ENCODE data around the gene ADAM8. TPM values are rescaled to one million over a fixed set of nuclear protein-coding genes. Genes with fewer than 3 reads are reported as not detected.

Gene ADAM8
- total RNA-seq, 6 donors from 2014 or later = 10.4 to 93.2 (median 32.9) TPM

DNA sequence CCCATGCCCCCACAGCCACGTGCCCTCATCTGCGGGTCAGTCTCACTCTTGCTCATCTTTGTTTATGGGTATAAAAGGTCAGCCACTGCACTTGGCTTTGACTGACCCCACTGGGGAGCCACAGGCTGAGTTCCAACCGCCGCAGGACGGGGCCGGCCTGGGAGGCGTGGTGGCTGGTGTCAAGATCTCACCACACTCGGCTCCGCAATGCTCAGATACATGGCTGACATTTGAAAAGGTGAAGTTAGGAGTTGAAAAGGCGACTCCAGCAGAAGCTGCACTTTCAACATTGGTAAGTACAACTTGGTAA lies 17.1 kb upstream of the ADAM8 start:
- no peak overlapping the region for H3K4me3 ChIP-seq
- ATAC-seq (ENCODE audit: low FRiP score in 2 of 2) = no peak
- no peaks in the 10 kb centered on the region for H3K9me3 ChIP-seq
- WGBS, 2 donors = 79 to 90% methylated on average over 10 of the region's 10 CpGs
- DNase-seq = no peak
- no peaks in the 10 kb centered on the region for H3K27me3 ChIP-seq
- TF ChIP-seq EP300 (IDR thresholded peaks at IDR 0.05) = no peak
- TF ChIP-seq, protein P1, sequence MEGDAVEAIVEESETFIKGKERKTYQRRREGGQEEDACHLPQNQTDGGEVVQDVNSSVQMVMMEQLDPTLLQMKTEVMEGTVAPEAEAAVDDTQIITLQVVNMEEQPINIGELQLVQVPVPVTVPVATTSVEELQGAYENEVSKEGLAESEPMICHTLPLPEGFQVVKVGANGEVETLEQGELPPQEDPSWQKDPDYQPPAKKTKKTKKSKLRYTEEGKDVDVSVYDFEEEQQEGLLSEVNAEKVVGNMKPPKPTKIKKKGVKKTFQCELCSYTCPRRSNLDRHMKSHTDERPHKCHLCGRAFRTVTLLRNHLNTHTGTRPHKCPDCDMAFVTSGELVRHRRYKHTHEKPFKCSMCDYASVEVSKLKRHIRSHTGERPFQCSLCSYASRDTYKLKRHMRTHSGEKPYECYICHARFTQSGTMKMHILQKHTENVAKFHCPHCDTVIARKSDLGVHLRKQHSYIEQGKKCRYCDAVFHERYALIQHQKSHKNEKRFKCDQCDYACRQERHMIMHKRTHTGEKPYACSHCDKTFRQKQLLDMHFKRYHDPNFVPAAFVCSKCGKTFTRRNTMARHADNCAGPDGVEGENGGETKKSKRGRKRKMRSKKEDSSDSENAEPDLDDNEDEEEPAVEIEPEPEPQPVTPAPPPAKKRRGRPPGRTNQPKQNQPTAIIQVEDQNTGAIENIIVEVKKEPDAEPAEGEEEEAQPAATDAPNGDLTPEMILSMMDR (IDR thresholded peaks at IDR 0.05) = no peak
- no peak for TF ChIP-seq POLR2A (IDR thresholded peaks at IDR 0.05)
- TF ChIP-seq POLR2AphosphoS5 (IDR thresholded peaks at IDR 0.05) = no peak
- peak overlapping the region in 3 of 4 donors; percentile 48 to 88 (median 60) for H3K27ac ChIP-seq
- peaks cover 40 to 88% (median 85%) of the 10 kb centered on the region in 4 donors for H3K36me3 ChIP-seq
- H3K4me1 ChIP-seq = peaks cover 0 to 11% (median 4%) of the 10 kb centered on the region in 4 donors

DNA sequence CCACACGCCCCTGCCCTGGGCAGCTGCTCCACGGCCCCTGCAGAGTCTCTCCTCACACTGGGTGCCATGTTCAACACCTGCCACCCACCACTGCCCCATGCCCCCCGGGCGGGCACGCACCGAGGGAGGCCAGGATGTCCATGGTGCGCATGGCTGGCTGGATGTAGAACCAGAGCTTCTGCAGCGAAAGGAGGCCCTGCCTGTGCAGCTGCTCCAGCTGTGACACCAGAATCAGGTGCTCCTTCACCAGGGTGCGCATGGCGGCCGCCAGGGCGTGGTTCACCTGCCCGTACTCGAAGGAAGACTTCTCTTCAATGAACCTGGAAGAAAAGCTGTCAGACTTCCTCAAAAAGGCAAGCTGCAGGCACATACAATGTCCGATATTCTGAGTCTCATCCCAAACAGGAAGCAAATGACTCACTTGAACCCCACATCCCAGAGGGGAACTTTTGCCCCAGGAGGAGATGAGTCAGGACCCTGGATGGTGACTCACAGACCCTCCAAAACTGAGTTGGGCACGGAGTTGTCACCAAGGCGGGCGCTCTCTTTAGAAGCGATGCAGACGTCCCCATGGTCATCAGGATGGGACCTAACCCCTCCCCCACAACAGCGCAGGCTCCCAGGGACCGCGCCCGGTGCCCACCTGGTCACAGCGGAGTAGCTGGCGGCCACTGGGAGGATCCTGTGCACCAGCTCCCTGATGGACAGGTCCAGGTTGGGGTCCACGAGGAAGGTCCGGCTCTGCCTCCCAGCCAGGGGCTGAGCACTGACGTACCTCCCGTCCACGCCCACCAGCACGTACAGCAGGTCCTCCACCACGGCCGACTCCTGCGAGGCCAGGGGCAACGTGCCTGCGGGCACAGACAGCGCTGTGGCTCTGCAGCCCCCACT lies 16.5 kb upstream of the ADAM8 start:
- Histone ChIP-seq H3K4me3 (no peak overlapping the region), H3K9me3 (no peaks in the 10 kb centered on the region), H3K27me3 (no peaks in the 10 kb centered on the region), H3K27ac (peak overlapping the region in 3 of 4 donors; percentile 48 to 88 (median 60)), H3K4me1 (peaks cover 0 to 11% (median 4%) of the 10 kb centered on the region in 4 donors), H3K36me3 (peaks cover 37 to 88% (median 85%) of the 10 kb centered on the region in 4 donors)
- WGBS, 2 donors = 86 to 93% methylated on average over 15 to 34 of the region's 38 CpGs
- peak; percentile 73 to 80 for DNase-seq
- ATAC-seq (ENCODE audit: low FRiP score in 2 of 2) = peak; percentile 6 to 41
- TF ChIP-seq EP300 (IDR thresholded peaks at IDR 0.05) (peak in 1 of 4 donors; percentile 19), POLR2AphosphoS5 (IDR thresholded peaks at IDR 0.05) (no peak), POLR2A (IDR thresholded peaks at IDR 0.05) (peak in 1 of 4 donors; percentile 51)
- TF ChIP-seq, protein P1 (IDR thresholded peaks at IDR 0.05) = no peak

DNA sequence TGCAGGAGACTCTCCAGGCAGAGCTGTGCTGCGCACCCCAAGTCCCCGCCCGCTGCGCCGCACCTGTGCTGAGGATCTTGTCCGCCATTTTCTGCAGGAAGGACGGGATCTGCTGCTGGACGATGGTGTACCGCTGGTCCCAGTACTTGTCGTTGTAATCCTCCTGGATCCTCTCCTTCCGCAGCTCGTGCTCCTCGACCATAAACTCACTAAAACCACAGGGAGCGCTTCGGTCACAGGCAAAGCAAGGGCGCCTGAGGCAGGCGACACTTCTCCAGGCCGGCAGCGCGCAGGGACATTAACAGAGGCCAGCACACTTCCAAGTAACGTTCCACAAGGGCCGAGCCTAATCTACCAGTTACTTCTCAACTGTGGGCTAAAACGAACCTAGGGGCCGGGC lies 13.1 kb upstream of the ADAM8 start:
- H3K27ac ChIP-seq = no peak overlapping the region
- H3K4me1 ChIP-seq = peaks cover 0 to 11% (median 4%) of the 10 kb centered on the region in 4 donors
- no peak for TF ChIP-seq EP300 (IDR thresholded peaks at IDR 0.05)
- TF ChIP-seq POLR2A (IDR thresholded peaks at IDR 0.05) = no peak
- no peak for TF ChIP-seq POLR2AphosphoS5 (IDR thresholded peaks at IDR 0.05)
- TF ChIP-seq, protein P1 (IDR thresholded peaks at IDR 0.05) = no peak
- H3K9me3 ChIP-seq = no peaks in the 10 kb centered on the region
- peaks cover 19 to 88% (median 80%) of the 10 kb centered on the region in 4 donors for H3K36me3 ChIP-seq
- peak in 1 of 2 donors; percentile 64 for DNase-seq
- H3K27me3 ChIP-seq = no peaks in the 10 kb centered on the region
- WGBS, 2 donors = 95 to 97% methylated on average over 20 to 24 of the region's 24 CpGs
- no peak for ATAC-seq (ENCODE audit: low FRiP score in 2 of 2)
- no peak overlapping the region for H3K4me3 ChIP-seq

DNA sequence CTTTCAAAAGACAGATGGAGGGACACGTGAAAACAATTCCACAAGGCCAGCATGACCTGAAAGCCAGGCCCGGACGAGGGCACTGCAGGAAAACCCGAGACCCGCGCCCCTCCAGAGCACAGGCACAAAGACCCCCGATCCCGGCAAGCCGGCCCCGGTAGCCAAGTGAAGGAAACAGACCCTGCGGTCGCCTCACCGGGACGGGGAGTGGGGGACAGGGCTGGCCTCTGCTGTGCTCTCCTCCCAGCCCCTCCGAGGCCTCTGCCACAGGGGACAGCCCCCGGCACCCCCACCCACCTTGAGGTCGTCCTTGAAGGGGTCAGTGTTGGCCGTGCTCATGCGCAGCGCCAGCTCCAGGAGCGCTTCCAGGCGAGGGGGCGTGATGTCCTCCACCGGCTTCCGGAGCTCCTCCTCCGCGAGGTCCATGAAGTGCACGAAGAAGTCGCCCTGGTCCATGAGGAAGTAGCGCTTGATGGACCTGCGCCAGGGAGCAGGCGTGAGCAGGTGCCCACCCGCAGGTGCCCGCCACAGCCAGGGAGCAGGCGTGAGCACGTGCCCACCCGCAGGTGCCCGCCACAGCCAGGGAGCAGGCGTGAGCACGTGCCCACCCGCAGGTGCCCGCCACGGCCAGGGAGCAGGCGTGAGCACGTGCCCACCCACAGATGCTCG lies 11.3 kb upstream of the ADAM8 start:
- Histone ChIP-seq H3K27ac (no peak overlapping the region), H3K4me1 (peaks cover 0 to 3% (median 0%) of the 10 kb centered on the region in 4 donors), H3K9me3 (no peaks in the 10 kb centered on the region), H3K36me3 (peaks cover 27 to 88% (median 82%) of the 10 kb centered on the region in 4 donors), H3K27me3 (no peaks in the 10 kb centered on the region), H3K4me3 (no peak overlapping the region)
- DNase-seq = peak in 1 of 2 donors; percentile 66
- peak in 1 of 2 donors; percentile 32 for ATAC-seq (ENCODE audit: low FRiP score in 2 of 2)
- TF ChIP-seq POLR2A (IDR thresholded peaks at IDR 0.05) = no peak
- no peak for TF ChIP-seq POLR2AphosphoS5 (IDR thresholded peaks at IDR 0.05)
- TF ChIP-seq, protein P1 (IDR thresholded peaks at IDR 0.05) = no peak
- no peak for TF ChIP-seq EP300 (IDR thresholded peaks at IDR 0.05)
- 93 to 95% methylated on average over 10 to 46 of the region's 46 CpGs for WGBS, 2 donors
